ENCODE measurements around the gene SNRNP35.

GRCh38 chr12:123441523-123442164 lies 16.3 kb upstream of the SNRNP35 start:
- TF ChIP-seq CTCF (IDR thresholded peaks at IDR 0.05 in 4 of 5, conservative IDR thresholded peaks at IDR 0.05 in 1 of 5) (no peak), POLR2A (IDR thresholded peaks at IDR 0.05) (no peak)
